Spleen (tissue), 11 donors: ENCODE measurements around the gene ITFG1. TPM values are rescaled to one million over a fixed set of nuclear protein-coding genes. Genes with fewer than 3 reads are reported as not detected.

Source experiments
- DNase-seq: peaks from one replicate; pipeline ENCODE4 v3.0.0-alpha.2; 2020
- H3K27ac ChIP-seq, 8 donors: fragments of 200-600 bp; sonication (generic) in 7 of 8; 1 replicate in 4 of 8; 2 replicates in 4 of 8; pipeline versions ENCODE4 v1.5.0 to v1.8.0; 2016 to 2021; ENCODE audit warnings: inconsistent platforms in 4 of 8, mild to moderate bottlenecking in 4 of 8, moderate library complexity in 1 of 8
- H3K27me3 ChIP-seq, 7 donors: fragments of 200-600 bp; sonication (generic) in 6 of 7; replicated peaks in 1 of 7; 1 replicate in 4 of 7; 2 replicates in 3 of 7; pipeline versions ENCODE4 v1.5.0 to v1.8.0; 2016 to 2021; ENCODE audit warnings: inconsistent platforms in 3 of 7, mild to moderate bottlenecking in 1 of 7
- H3K36me3 ChIP-seq, 6 donors: fragments of 200-600 bp; sonication (generic) in 5 of 6; 1 replicate in 4 of 6; 2 replicates in 2 of 6; pipeline versions ENCODE4 v1.5.0 to v1.8.0; 2016 to 2021; ENCODE audit warnings: inconsistent platforms in 2 of 6
- H3K4me1 ChIP-seq, 6 donors: fragments of 200-600 bp; sonication (generic) in 5 of 6; 1 replicate in 3 of 6; 2 replicates in 3 of 6; pipeline versions ENCODE4 v1.5.0 to v1.8.0; 2016 to 2021; ENCODE audit warnings: inconsistent platforms in 3 of 6
- H3K4me3 ChIP-seq, 8 donors: fragments of 200-600 bp; sonication (generic) in 7 of 8; 1 replicate in 4 of 8; 2 replicates in 4 of 8; pipeline versions ENCODE4 v1.5.0 to v1.8.0; 2016 to 2021; ENCODE audit warnings: inconsistent platforms in 4 of 8, mild to moderate bottlenecking in 4 of 8, moderate library complexity in 2 of 8
- H3K9me3 ChIP-seq, 8 donors: fragments of 200-600 bp; sonication (generic) in 7 of 8; 1 replicate in 4 of 8; 2 replicates in 4 of 8; pipeline versions ENCODE4 v1.5.0 to v1.8.0; 2016 to 2021; ENCODE audit warnings: inconsistent platforms in 4 of 8
- POLR2A ChIP-seq, 3 donors: fragments of 450-650 bp; IDR thresholded peaks; one replicate each; pipeline ENCODE4 v1.5.1; 2017; ENCODE audit warnings: antibody characterized with exemption in 3 of 3, mild to moderate bottlenecking in 1 of 3
- POLR2AphosphoS5 ChIP-seq, 3 donors: sonication (generic); formaldehyde crosslinking; IDR thresholded peaks; one replicate each; pipeline ENCODE4 v1.5.1; 2017; ENCODE audit warnings: antibody characterized with exemption in 3 of 3
- WGBS, 5 donors: extraction: QIAGEN DNeasy Blood & Tissue Kit in 3 of 5; methylation state at CpG; one replicate each; pipeline versions ENCODE4 v1.1.5 to v1.1.7; 2013 to 2018; 5-methylcytosine and 5-hydroxymethylcytosine counted together
- intact Hi-C: fragments of 100-400 bp; cut with DNase I; formaldehyde crosslinking; loops from one replicate; pipeline ENCODE4 v1.15.0; 2023; ENCODE audit warnings: low total_unique reads
- polyA plus RNA-seq, 3 donors: library from polyadenylated mRNA; stranded (reverse); fragments of 200-250 nt; gene quantifications; one replicate each; pipeline ENCODE4 v1.2.1, GENCODE V29; 2013
- total RNA-seq, 7 donors: library from RNA; depleted of rRNA in 3 of 7; stranded (reverse); fragments of >200 nt in 3 of 7; fragmentation: NEBNext Ultra II Directional in 4 of 7; extraction: Animal tissue kit (Norgen Biotek cat#: 25700) in 4 of 7; gene quantifications; one replicate each; pipeline versions ENCODE4 v1.1.0 to v1.2.1, GENCODE V29; 2016 to 2021
- TF ChIP-seq, protein P1 (sequence below), 11 experiments: fragments of 200-600 bp in 7 of 11; fragments of 450-650 bp in 4 of 11; sonication (generic) in 4 of 11; IDR thresholded peaks in 8 of 11; conservative IDR thresholded peaks in 3 of 11; 1 replicate in 7 of 11; 2 replicates in 4 of 11; pipeline versions ENCODE4 v1.4.0 to v1.8.0; 2016 to 2021; ENCODE audit warnings: antibody characterized with exemption in 11 of 11, inconsistent platforms in 4 of 11, mild to moderate bottlenecking in 1 of 11
- donor health status: healthy with polysubstance abuse.
- donor health status: DM: no; HTN: no; CAD: no; lungs with moderate emphysema.
- donor health status: DM: no; HTN: no; CAD: no.
- donor health status: Bipolar disorder and iron deficiency.
- donor health status: healthy.
- donor health status: DM: no; HTN: no; CAD: no.
- donor health status: DM: yes; HTN: yes; CAD: no.

The ITFG1 gene
- total and polyA plus RNA-seq, 10 donors, result 9.0 to 62.3 (median 47.6) TPM

DNA sequence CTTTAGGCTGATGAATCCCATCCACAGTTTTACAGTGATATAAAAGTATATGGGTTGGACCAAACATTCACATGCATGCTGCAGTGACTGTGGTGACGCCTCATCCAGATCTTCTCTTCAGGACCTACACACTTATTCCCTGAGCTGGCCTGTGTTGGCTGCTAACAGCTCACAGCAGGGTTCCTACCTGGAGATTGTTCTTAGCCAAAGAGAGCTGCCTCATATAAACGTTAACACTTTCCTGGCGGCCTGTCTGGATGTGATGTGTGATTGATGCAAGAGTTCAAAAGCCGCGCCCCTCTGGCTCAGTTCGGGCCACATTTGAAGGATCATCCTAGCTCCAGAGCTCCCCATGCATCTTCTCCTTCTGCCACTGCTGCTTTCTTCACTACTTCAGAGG is 224.1 kb downstream of the ITFG1 start:
- intact Hi-C loops, result no loop called here
- Histone ChIP-seq H3K9me3 (no peaks in the 10 kb centered on the region), H3K27ac (no peak overlapping the region), H3K36me3 (peaks cover 0 to 58% (median 7%) of the 10 kb centered on the region in 6 donors), H3K4me1 (no peaks in the 10 kb centered on the region), H3K4me3 (no peak overlapping the region), H3K27me3 (no peaks in the 10 kb centered on the region)
- TF ChIP-seq POLR2AphosphoS5 (IDR thresholded peaks at IDR 0.05) (no peak), POLR2A (IDR thresholded peaks at IDR 0.05) (no peak)
- TF ChIP-seq, protein P1, sequence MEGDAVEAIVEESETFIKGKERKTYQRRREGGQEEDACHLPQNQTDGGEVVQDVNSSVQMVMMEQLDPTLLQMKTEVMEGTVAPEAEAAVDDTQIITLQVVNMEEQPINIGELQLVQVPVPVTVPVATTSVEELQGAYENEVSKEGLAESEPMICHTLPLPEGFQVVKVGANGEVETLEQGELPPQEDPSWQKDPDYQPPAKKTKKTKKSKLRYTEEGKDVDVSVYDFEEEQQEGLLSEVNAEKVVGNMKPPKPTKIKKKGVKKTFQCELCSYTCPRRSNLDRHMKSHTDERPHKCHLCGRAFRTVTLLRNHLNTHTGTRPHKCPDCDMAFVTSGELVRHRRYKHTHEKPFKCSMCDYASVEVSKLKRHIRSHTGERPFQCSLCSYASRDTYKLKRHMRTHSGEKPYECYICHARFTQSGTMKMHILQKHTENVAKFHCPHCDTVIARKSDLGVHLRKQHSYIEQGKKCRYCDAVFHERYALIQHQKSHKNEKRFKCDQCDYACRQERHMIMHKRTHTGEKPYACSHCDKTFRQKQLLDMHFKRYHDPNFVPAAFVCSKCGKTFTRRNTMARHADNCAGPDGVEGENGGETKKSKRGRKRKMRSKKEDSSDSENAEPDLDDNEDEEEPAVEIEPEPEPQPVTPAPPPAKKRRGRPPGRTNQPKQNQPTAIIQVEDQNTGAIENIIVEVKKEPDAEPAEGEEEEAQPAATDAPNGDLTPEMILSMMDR (IDR thresholded peaks at IDR 0.05 in 8 of 11, conservative IDR thresholded peaks at IDR 0.05 in 3 of 11), result no peak
- no peak for DNase-seq
- 87 to 93% (median 92%) methylated on average over 4 to 6 of the region's 6 CpGs for WGBS, 5 donors

DNA sequence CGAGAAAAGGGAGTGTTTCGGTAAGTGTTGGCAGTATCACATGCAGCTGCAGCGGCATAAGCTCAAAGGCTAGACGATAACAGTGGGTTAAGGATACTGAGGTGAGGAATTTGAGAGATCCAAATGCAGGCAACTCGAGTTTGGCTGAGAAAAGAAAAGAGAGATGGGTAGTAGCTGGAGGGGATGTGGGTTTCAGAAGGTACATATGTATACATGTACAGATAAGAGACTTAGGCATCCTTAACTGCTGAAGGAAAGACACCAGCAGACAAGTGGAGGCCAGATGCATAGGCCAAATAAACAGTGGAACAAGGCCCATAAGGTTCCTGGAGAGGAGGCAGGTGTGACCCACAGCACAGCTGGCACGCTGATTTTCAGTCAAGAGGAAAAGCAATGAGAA is 230.6 kb downstream of the ITFG1 start:
- intact Hi-C loops, result no loop called here

DNA sequence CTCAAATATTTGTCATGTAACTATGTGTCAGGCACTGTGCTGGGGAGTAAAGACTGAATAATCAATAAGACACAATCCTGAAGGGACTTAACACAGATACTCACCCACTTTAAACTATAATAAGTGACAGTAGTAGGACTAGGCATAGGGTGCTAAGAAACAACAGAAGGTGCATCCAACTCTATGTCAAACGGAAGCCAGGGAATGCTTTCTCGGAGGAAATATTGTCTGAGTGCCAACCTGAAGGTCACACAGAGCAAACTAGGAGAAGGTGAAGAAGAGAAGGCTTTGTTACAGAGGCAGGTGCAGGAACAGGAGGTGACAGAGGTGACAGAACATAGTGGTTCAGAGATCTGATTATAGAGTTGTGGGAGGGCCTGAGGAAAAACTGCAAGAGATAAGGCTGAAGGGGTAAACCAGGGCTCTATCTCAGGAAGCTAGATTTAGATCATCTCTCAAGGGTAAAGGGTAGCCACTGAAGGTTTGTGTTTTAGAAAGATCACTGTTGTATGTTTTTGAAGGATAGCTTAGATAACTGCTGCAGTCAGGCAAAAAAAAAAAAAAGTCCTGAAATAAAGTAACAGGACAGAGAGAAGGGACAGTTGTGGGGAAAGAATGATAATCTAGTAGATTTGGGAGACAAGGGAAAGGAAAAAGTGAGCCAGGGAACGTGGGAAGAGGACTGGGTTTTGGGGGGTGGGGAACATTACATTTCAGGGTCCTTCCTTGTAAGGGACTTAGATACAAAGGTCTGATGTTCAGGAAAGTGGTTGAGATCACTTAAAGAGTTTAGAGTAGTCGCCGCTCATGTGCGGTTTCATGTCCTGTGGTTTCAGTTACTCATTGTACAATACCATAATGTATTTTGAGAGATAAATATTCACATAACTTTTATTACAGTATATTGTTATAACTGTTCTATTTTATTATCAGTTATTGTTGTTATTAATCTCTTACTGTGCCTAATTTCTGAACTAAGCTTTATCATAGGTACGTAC is 231.5 kb downstream of the ITFG1 start:
- H3K4me1 ChIP-seq, result no peaks in the 10 kb centered on the region
- WGBS, 5 donors, result 79 to 90% (median 87%) methylated on average over 7 of the region's 7 CpGs
- peaks cover 0 to 10% (median 6%) of the 10 kb centered on the region in 8 donors for H3K9me3 ChIP-seq
- H3K4me3 ChIP-seq, result no peak overlapping the region
- intact Hi-C loops, result no loop called here
- peaks cover 0 to 59% (median 1%) of the 10 kb centered on the region in 6 donors for H3K36me3 ChIP-seq
- TF ChIP-seq POLR2AphosphoS5 (IDR thresholded peaks at IDR 0.05) (no peak), POLR2A (IDR thresholded peaks at IDR 0.05) (no peak)
- TF ChIP-seq, protein P1 (IDR thresholded peaks at IDR 0.05 in 8 of 11, conservative IDR thresholded peaks at IDR 0.05 in 3 of 11), result no peak
- DNase-seq, result no peak
- H3K27ac ChIP-seq, result no peak overlapping the region
- no peaks in the 10 kb centered on the region for H3K27me3 ChIP-seq

More for the DNA sequence above, 230.6 kb downstream of the ITFG1 start:
- H3K27ac ChIP-seq, result no peak overlapping the region
- DNase-seq, result no peak
- no peaks in the 10 kb centered on the region for H3K27me3 ChIP-seq
- no peak for TF ChIP-seq POLR2A (IDR thresholded peaks at IDR 0.05)
- no peak for TF ChIP-seq POLR2AphosphoS5 (IDR thresholded peaks at IDR 0.05)
- TF ChIP-seq, protein P1 (IDR thresholded peaks at IDR 0.05 in 8 of 11, conservative IDR thresholded peaks at IDR 0.05 in 3 of 11), result no peak
- peaks cover 0 to 63% (median 1%) of the 10 kb centered on the region in 6 donors for H3K36me3 ChIP-seq
- H3K4me3 ChIP-seq, result no peak overlapping the region
- peaks cover 0 to under 1% (median 0%) of the 10 kb centered on the region in 8 donors for H3K9me3 ChIP-seq
- H3K4me1 ChIP-seq, result no peaks in the 10 kb centered on the region
- 90 to 99% (median 93%) methylated on average over 6 of the region's 6 CpGs for WGBS, 5 donors

DNA sequence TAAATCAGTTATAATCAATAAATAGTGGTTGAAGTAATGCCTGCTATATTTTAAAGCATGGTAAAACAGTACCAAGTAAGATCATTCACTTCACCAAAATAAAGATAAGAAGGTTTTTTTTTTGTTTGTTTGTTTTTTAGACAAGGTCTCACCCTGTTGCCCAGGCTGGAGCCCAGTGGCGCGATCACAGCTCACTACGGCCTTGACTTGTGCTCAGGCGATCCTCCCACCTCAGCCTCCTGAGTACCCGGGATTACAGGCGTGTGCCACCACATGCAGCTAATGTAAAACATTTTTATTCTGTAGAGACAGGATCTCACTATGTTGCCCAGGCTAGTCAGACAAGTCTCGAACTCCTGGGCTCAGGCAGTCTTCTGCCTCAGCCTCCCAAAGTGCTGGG is 232.6 kb downstream of the ITFG1 start:
- Histone ChIP-seq H3K36me3 (peaks cover 0 to 60% (median 1%) of the 10 kb centered on the region in 6 donors), H3K9me3 (peaks cover 0 to 13% (median 10%) of the 10 kb centered on the region in 8 donors), H3K4me3 (no peak overlapping the region), H3K4me1 (no peaks in the 10 kb centered on the region), H3K27me3 (no peaks in the 10 kb centered on the region), H3K27ac (no peak overlapping the region)
- no peak for DNase-seq
- TF ChIP-seq POLR2AphosphoS5 (IDR thresholded peaks at IDR 0.05) (no peak), POLR2A (IDR thresholded peaks at IDR 0.05) (no peak)
- TF ChIP-seq, protein P1 (IDR thresholded peaks at IDR 0.05 in 8 of 11, conservative IDR thresholded peaks at IDR 0.05 in 3 of 11), result no peak
- intact Hi-C loops, result no loop called here
- 96 to 99% (median 97%) methylated on average over 7 of the region's 7 CpGs for WGBS, 5 donors
